Spleen (tissue), 7 donors: ENCODE measurements around the gene WDFY4.

Experiments
- CTCF ChIP-seq, 11 experiments: fragments of 200-600 bp in 7 of 11; fragments of 450-650 bp in 4 of 11; sonication (generic) in 4 of 11; IDR thresholded peaks in 8 of 11; conservative IDR thresholded peaks in 3 of 11; 1 replicate in 7 of 11; 2 replicates in 4 of 11; pipeline versions ENCODE4 v1.4.0 to v1.8.0; 2016 to 2021; ENCODE audit warnings: antibody characterized with exemption in 11 of 11, inconsistent platforms in 4 of 11, mild to moderate bottlenecking in 1 of 11
- POLR2A ChIP-seq, 3 donors: fragments of 450-650 bp; IDR thresholded peaks; one replicate each; pipeline ENCODE4 v1.5.1; 2017; ENCODE audit warnings: antibody characterized with exemption in 3 of 3, mild to moderate bottlenecking in 1 of 3
- POLR2AphosphoS5 ChIP-seq, 3 donors: sonication (generic); formaldehyde crosslinking; IDR thresholded peaks; one replicate each; pipeline ENCODE4 v1.5.1; 2017; ENCODE audit warnings: antibody characterized with exemption in 3 of 3
- donor health status: DM: no; HTN: no; CAD: no; lungs with moderate emphysema.
- donor health status: DM: no; HTN: no; CAD: no.
- donor health status: DM: no; HTN: no; CAD: no.

- TF ChIP-seq POLR2AphosphoS5 (IDR thresholded peaks at IDR 0.05) = no peak
- TF ChIP-seq CTCF (IDR thresholded peaks at IDR 0.05 in 8 of 11, conservative IDR thresholded peaks at IDR 0.05 in 3 of 11) = no peak
- TF ChIP-seq POLR2A (IDR thresholded peaks at IDR 0.05) = no peak
Observed at GRCh38 chr10:48901319-48901718, 216.6 kb downstream of the WDFY4 start.
